Endodermal cell (in vitro differentiated cells): ENCODE results near the gene ID1. TPM values are rescaled to one million over a fixed set of nuclear protein-coding genes. Genes with fewer than 3 reads are reported as not detected.
A peak's percentile ranks its signal among the peaks of the same experiment; 100 is the strongest.
"Not testable (repeated sequence)": the region's sequence is repeated elsewhere in the genome, so short reads cannot be mapped to it uniquely, and the experiment has no call there.

Experiments
- DNase-seq: peaks from one replicate; pipeline ENCODE4 v3.0.0-alpha.2; 2017
- H3K27ac ChIP-seq: 2 replicates; pipeline ENCODE4 v1.5.1; 2013; ENCODE audit warnings: mild to moderate bottlenecking, low read depth, low read length, moderate library complexity
- H3K27me3 ChIP-seq: 2 replicates; pipeline ENCODE4 v1.6.1; 2013; ENCODE audit warnings: mild to moderate bottlenecking, low read length, moderate library complexity; ENCODE audit not compliant: insufficient read depth, control insufficient read depth, poor library complexity, severe bottlenecking
- H3K36me3 ChIP-seq: 2 replicates; pipeline ENCODE4 v1.7.0; 2013; ENCODE audit warnings: mild to moderate bottlenecking, low read length, moderate library complexity; ENCODE audit not compliant: control insufficient read depth, insufficient read depth
- H3K4me1 ChIP-seq: one replicate; pipeline ENCODE4 v1.7.0; 2013; ENCODE audit warnings: low read length; ENCODE audit not compliant: control insufficient read depth, insufficient read depth
- H3K4me3 ChIP-seq: 2 replicates; pipeline ENCODE4 v1.5.1; 2013; ENCODE audit warnings: mild to moderate bottlenecking, low read length, moderate library complexity
- H3K9ac ChIP-seq: 2 replicates; pipeline ENCODE4 v1.6.1; 2013; ENCODE audit warnings: mild to moderate bottlenecking, low read length, moderate library complexity; ENCODE audit not compliant: poor library complexity, severe bottlenecking; ENCODE audit errors: extremely low read depth
- H3K9me3 ChIP-seq: 2 replicates; pipeline ENCODE4 v1.6.1; 2013; ENCODE audit warnings: mild to moderate bottlenecking, low read length, moderate library complexity; ENCODE audit not compliant: control insufficient read depth
- H3K27ac Mint-ChIP-seq: 2 replicates; pipeline ENCODE4 v1.8.0; 2020; ENCODE audit warnings: mixed read lengths
- H3K27me3 Mint-ChIP-seq: 2 replicates; pipeline ENCODE4 v1.8.0; 2021; ENCODE audit warnings: mild to moderate bottlenecking, mixed read lengths; ENCODE audit not compliant: insufficient read depth
- H3K36me3 Mint-ChIP-seq: 2 replicates; pipeline ENCODE4 v1.8.0; 2020; ENCODE audit warnings: low read depth, mixed read lengths
- H3K4me1 Mint-ChIP-seq: 2 replicates; pipeline ENCODE4 v1.8.0; 2020; ENCODE audit warnings: mixed read lengths
- H3K4me3 Mint-ChIP-seq: 2 replicates; pipeline ENCODE4 v1.8.0; 2020; ENCODE audit warnings: mild to moderate bottlenecking, moderate library complexity, mixed read lengths
- H3K9me3 Mint-ChIP-seq: 2 replicates; pipeline ENCODE4 v1.8.0; 2020; ENCODE audit warnings: mild to moderate bottlenecking, mixed read lengths
- CTCF ChIP-seq: fragments of 200-600 bp; sonication (generic); conservative IDR thresholded peaks from 2 replicates; pipeline ENCODE4 v1.5.0; 2021; ENCODE audit warnings: antibody characterized with exemption, mild to moderate bottlenecking
- WGBS, 2 experiments: methylation state at CpG; one replicate each; pipeline versions ENCODE4 v1.1.5 to v1.1.7; 2013; ENCODE audit warnings: missing lambda C conversion rate in 2 of 2, mixed read lengths in 1 of 2; ENCODE audit not compliant: insufficient coverage in 1 of 2, insufficient read length in 1 of 2; 5-methylcytosine and 5-hydroxymethylcytosine counted together
- total RNA-seq, 2 donors: library from RNA; stranded (reverse); fragmentation: NEBNext Ultra II Directional in 1 of 2; extraction: Animal tissue kit (Norgen Biotek cat#: 25700) in 1 of 2; gene quantifications; 2 replicates in 1 of 2; 3 replicates in 1 of 2; pipeline ENCODE4 v1.2.1, GENCODE V29; 2021

Gene ID1
- total RNA-seq, 2 donors from 2014 or later: 380 to 447 TPM

- H3K27ac ChIP-seq: peak overlapping the region; percentile 78
- Mint-ChIP-seq H3K4me1 (peaks cover 31% of the 10 kb centered on the region), H3K4me3 (no peak overlapping the region), H3K27ac (peak overlapping the region; percentile 87), H3K27me3 (no peaks in the 10 kb centered on the region), H3K36me3 (no peaks in the 10 kb centered on the region), H3K9me3 (no peaks in the 10 kb centered on the region)
- H3K4me3 ChIP-seq: no peak overlapping the region
- no peaks in the 10 kb centered on the region for H3K27me3 ChIP-seq
- H3K9ac ChIP-seq: no peak overlapping the region
- 78 to 100% methylated on average over 1 to 11 of the region's 11 CpGs for WGBS, 2 experiments
- H3K36me3 ChIP-seq: no peaks in the 10 kb centered on the region
- no peaks in the 10 kb centered on the region for H3K9me3 ChIP-seq
- TF ChIP-seq CTCF: no peak
- H3K4me1 ChIP-seq: peaks cover 6% of the 10 kb centered on the region
- peak; percentile 89 for DNase-seq
Measured at GRCh38 chr20:31594558-31595379, 10.3 kb upstream of the ID1 start.

DNA sequence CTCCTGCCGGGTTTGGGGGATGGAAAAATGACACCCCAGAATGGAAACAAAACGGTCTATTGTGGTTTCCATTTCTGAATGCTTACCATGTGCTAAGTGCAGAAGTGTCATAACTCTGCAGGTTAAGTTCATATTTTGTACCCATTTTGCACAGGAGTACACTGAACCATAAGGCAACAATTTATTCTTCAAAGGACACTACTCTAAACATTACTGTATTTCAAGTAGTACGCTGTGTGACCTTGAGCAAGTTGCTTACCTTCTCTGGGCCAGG, 9.8 kb upstream of the ID1 start:
- Histone ChIP-seq H3K27ac (peak overlapping the region; percentile 78), H3K9ac (no peak overlapping the region), H3K27me3 (no peaks in the 10 kb centered on the region), H3K9me3 (no peaks in the 10 kb centered on the region), H3K4me3 (no peak overlapping the region), H3K4me1 (peaks cover 6% of the 10 kb centered on the region), H3K36me3 (no peaks in the 10 kb centered on the region)
- Mint-ChIP-seq H3K4me1 (peaks cover 31% of the 10 kb centered on the region), H3K27me3 (no peaks in the 10 kb centered on the region), H3K9me3 (no peaks in the 10 kb centered on the region), H3K4me3 (no peak overlapping the region), H3K36me3 (no peaks in the 10 kb centered on the region), H3K27ac (peak overlapping the region; percentile 87)
- WGBS, 2 experiments: 43 to 72% methylated on average over 1 to 3 of the region's 3 CpGs
- no peak for DNase-seq
- TF ChIP-seq CTCF: no peak

- Histone ChIP-seq H3K4me3 (no peak overlapping the region), H3K36me3 (no peaks in the 10 kb centered on the region), H3K4me1 (peaks cover 4% of the 10 kb centered on the region), H3K9ac (no peak overlapping the region), H3K9me3 (no peaks in the 10 kb centered on the region), H3K27me3 (no peaks in the 10 kb centered on the region), H3K27ac (peak overlapping the region; percentile 78)
- no peak for TF ChIP-seq CTCF
- H3K36me3 Mint-ChIP-seq: no peaks in the 10 kb centered on the region
- no peaks in the 10 kb centered on the region for H3K9me3 Mint-ChIP-seq
- H3K4me3 Mint-ChIP-seq: no peak overlapping the region
- WGBS, 2 experiments: 57 to 80% methylated on average over 11 to 15 of the region's 15 CpGs
- DNase-seq: peak; percentile 85
- H3K27ac Mint-ChIP-seq: peak overlapping the region; percentile 87
- no peaks in the 10 kb centered on the region for H3K27me3 Mint-ChIP-seq
- peaks cover 29% of the 10 kb centered on the region for H3K4me1 Mint-ChIP-seq
Measured at GRCh38 chr20:31595654-31596411, 9.3 kb upstream of the ID1 start.

DNA sequence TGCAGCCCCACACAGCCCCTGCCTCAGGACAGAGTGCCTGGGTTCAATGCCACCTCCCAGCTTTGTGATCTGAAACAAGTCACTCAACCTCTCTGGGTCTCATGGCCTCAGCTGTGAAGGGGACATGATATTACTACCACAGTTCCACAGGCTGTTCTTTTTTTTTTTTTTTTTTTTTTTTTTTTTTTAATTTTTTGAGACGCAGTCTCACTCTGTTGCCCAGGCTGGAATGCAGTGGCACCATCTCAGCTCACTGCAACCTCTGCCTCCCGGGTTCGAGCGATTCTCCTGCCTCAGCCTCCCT, 8.7 kb upstream of the ID1 start:
- not testable (repeated sequence) for H3K36me3 ChIP-seq, H3K4me3 ChIP-seq, H3K36me3 Mint-ChIP-seq, H3K27me3 Mint-ChIP-seq, H3K4me3 Mint-ChIP-seq, H3K9me3 ChIP-seq, H3K27me3 ChIP-seq, H3K4me1 ChIP-seq, DNase-seq, H3K9me3 Mint-ChIP-seq, H3K9ac ChIP-seq
- Mint-ChIP-seq H3K27ac (peak overlapping the region; percentile 92), H3K4me1 (peaks cover 24% of the 10 kb centered on the region)
- WGBS, 2 experiments: 90 to 95% methylated on average over 3 to 4 of the region's 4 CpGs
- peak overlapping the region; percentile 78 for H3K27ac ChIP-seq
